H1 (cell line): ENCODE measurements around the gene KLHDC7A. TPM values are rescaled to one million over a fixed set of nuclear protein-coding genes. Genes with fewer than 3 reads are reported as not detected.

ENCODE experiments used
- CTCF ChIA-PET: fragments of 300-600 bp; sonication (Branson Sonifier 250); formaldehyde crosslinking; loops from one replicate; lab custom pipeline; 2021; ENCODE audit not compliant: partially characterized antibody; lab: Charles Lee
- POLR2A ChIA-PET: fragments of 300-600 bp; sonication (Branson Sonifier 250); formaldehyde crosslinking; loops from one replicate; lab custom pipeline; 2021; ENCODE audit warnings: inconsistent platforms; ENCODE audit not compliant: partially characterized antibody; lab: Charles Lee
- DNase-seq, 2 experiments: peaks; one replicate each; pipeline versions ENCODE4 v3.0.0 to v3.0.0-alpha.2; 2010 to 2022; ENCODE audit warnings: low spot score in 2 of 2, low read depth in 1 of 2, mixed read lengths in 1 of 2
- FAIRE-seq: peaks from 2 replicates; lab custom pipeline; 2011; peaks lifted over from hg19 to GRCh38; lab: Jason Lieb, UNC
- H2AFZ ChIP-seq: 2 replicates; pipeline ENCODE4 v1.8.1; 2012; ENCODE audit warnings: low read length, inconsistent platforms
- H2AK5ac ChIP-seq: 2 replicates; pipeline ENCODE4 v1.6.1; 2013; ENCODE audit warnings: low read depth, low read length
- H2BK120ac ChIP-seq: replicated peaks from 2 replicates; pipeline ENCODE3; 2013; ENCODE audit warnings: low read depth, low read length, inconsistent platforms
- H2BK12ac ChIP-seq: 2 replicates; pipeline ENCODE4 v1.6.1; 2013; ENCODE audit warnings: low read depth, low read length
- H2BK15ac ChIP-seq: 2 replicates; pipeline ENCODE4 v1.6.1; 2013; ENCODE audit warnings: low read length
- H2BK20ac ChIP-seq: 2 replicates; pipeline ENCODE4 v1.6.1; 2013; ENCODE audit warnings: low read length
- H2BK5ac ChIP-seq: 2 replicates; pipeline ENCODE4 v1.6.1; 2013; ENCODE audit warnings: low read depth, low read length
- H3K14ac ChIP-seq: 2 replicates; pipeline ENCODE4 v1.6.1; 2013; ENCODE audit warnings: inconsistent platforms; ENCODE audit not compliant: insufficient read length
- H3K18ac ChIP-seq: 2 replicates; pipeline ENCODE4 v1.6.1; 2013; ENCODE audit warnings: low read length; ENCODE audit errors: extremely low read depth
- H3K23ac ChIP-seq: 2 replicates; pipeline ENCODE4 v1.6.1; 2013; ENCODE audit warnings: inconsistent platforms; ENCODE audit not compliant: insufficient read length
- H3K23me2 ChIP-seq: 2 replicates; pipeline ENCODE4 v1.6.1; 2013; ENCODE audit warnings: low read depth, low read length
- H3K27ac ChIP-seq: 2 replicates; pipeline ENCODE4 v1.6.1; 2011; ENCODE audit warnings: low read depth, low read length, inconsistent platforms
- H3K27me3 ChIP-seq, 4 experiments: replicated peaks in 1 of 4; 1 replicate in 1 of 4; 2 replicates in 3 of 4; pipeline versions ENCODE4 v1.6.1 to v1.8.1; 2011 to 2013; ENCODE audit warnings: low read length in 3 of 4, mild to moderate bottlenecking in 3 of 4, inconsistent platforms in 2 of 4, mixed read lengths in 2 of 4, moderate library complexity in 1 of 4; ENCODE audit not compliant: control insufficient read depth in 3 of 4, insufficient read depth in 3 of 4; ENCODE audit errors: extremely low read depth in 1 of 4
- H3K36me3 ChIP-seq, 4 experiments: 2 replicates each; pipeline versions ENCODE4 v1.6.1 to v1.8.1; 2011 to 2013; ENCODE audit warnings: mild to moderate bottlenecking in 4 of 4, low read length in 3 of 4, moderate library complexity in 2 of 4, control low read depth in 1 of 4, inconsistent platforms in 1 of 4; ENCODE audit not compliant: insufficient read depth in 4 of 4, control insufficient read depth in 2 of 4
- H3K4ac ChIP-seq: replicated peaks from 2 replicates; pipeline ENCODE3; 2013; ENCODE audit warnings: low read length, low read depth, mixed read lengths, inconsistent platforms; ENCODE audit not compliant: insufficient read length
- H3K4me1 ChIP-seq, 4 experiments: replicated peaks in 1 of 4; 1 replicate in 1 of 4; 2 replicates in 3 of 4; pipeline versions ENCODE4 v1.6.1 to v1.8.1; 2011 to 2013; ENCODE audit warnings: low read length in 3 of 4, inconsistent platforms in 2 of 4, mixed read lengths in 1 of 4; ENCODE audit not compliant: insufficient read depth in 4 of 4, control insufficient read depth in 3 of 4
- H3K4me2 ChIP-seq, 2 experiments: 2 replicates each; pipeline versions ENCODE4 v1.6.1 to v1.8.1; 2011 to 2013; ENCODE audit warnings: low read depth in 2 of 2, low read length in 2 of 2, control low read depth in 1 of 2, inconsistent platforms in 1 of 2, mild to moderate bottlenecking in 1 of 2; ENCODE audit not compliant: insufficient read depth in 1 of 2
- H3K4me3 ChIP-seq, 4 experiments: fragments of 200-600, 300-600 bp in 1 of 4; sonication (generic), shearing (Covaris generic), sonication (Bioruptor Twin) in 1 of 4; 2 replicates each; pipeline versions ENCODE4 v1.5.1 to v1.8.1; 2011 to 2016; ENCODE audit warnings: low read length in 4 of 4, low read depth in 3 of 4, control low read depth in 2 of 4, inconsistent platforms in 2 of 4, mild to moderate bottlenecking in 2 of 4, mixed read lengths in 1 of 4, moderate library complexity in 1 of 4; ENCODE audit not compliant: insufficient read depth in 2 of 4; ENCODE audit errors: extremely low read depth in 1 of 4
- H3K56ac ChIP-seq: replicated peaks from 2 replicates; pipeline ENCODE3; 2013; ENCODE audit warnings: low read depth, mild to moderate bottlenecking, mixed read lengths, low read length, inconsistent platforms; ENCODE audit not compliant: insufficient read length
- H3K79me1 ChIP-seq: 2 replicates; pipeline ENCODE4 v1.6.1; 2013; ENCODE audit warnings: low read depth, low read length, control low read depth
- H3K79me2 ChIP-seq, 2 experiments: 2 replicates each; pipeline versions ENCODE4 v1.6.1 to v1.8.1; 2012 to 2013; ENCODE audit warnings: low read length in 2 of 2, mild to moderate bottlenecking in 2 of 2, inconsistent platforms in 1 of 2; ENCODE audit not compliant: insufficient read depth in 2 of 2, control insufficient read depth in 1 of 2
- H3K9ac ChIP-seq, 4 experiments: replicated peaks in 1 of 4; 1 replicate in 1 of 4; 2 replicates in 3 of 4; pipeline versions ENCODE4 v1.6.1 to v1.8.1; 2011 to 2013; ENCODE audit warnings: low read depth in 3 of 4, low read length in 3 of 4, control low read depth in 2 of 4, mild to moderate bottlenecking in 2 of 4, moderate library complexity in 2 of 4, inconsistent platforms in 1 of 4; ENCODE audit errors: extremely low read depth in 1 of 4
- H3K9me3 ChIP-seq, 2 experiments: 2 replicates each; pipeline versions ENCODE4 v1.6.1 to v1.8.1; 2012 to 2013; ENCODE audit warnings: mild to moderate bottlenecking in 2 of 2, moderate library complexity in 2 of 2, control low read depth in 1 of 2, inconsistent platforms in 1 of 2, low read depth in 1 of 2, low read length in 1 of 2, mixed read lengths in 1 of 2; ENCODE audit not compliant: insufficient read depth in 2 of 2
- H4K20me1 ChIP-seq, 2 experiments: replicated peaks in 1 of 2; 2 replicates each; pipeline versions ENCODE3 to v1.8.1; 2011 to 2013; ENCODE audit warnings: inconsistent platforms in 2 of 2, low read length in 2 of 2, mild to moderate bottlenecking in 1 of 2; ENCODE audit not compliant: insufficient read depth in 2 of 2, control insufficient read depth in 1 of 2
- H4K5ac ChIP-seq: 2 replicates; pipeline ENCODE4 v1.6.1; 2013; ENCODE audit warnings: low read length, low read depth, mixed read lengths, inconsistent platforms; ENCODE audit not compliant: insufficient read length
- H4K8ac ChIP-seq: 2 replicates; pipeline ENCODE4 v1.8.0; 2013; ENCODE audit warnings: mild to moderate bottlenecking, moderate library complexity, low read length, inconsistent platforms; ENCODE audit not compliant: insufficient read depth; ENCODE audit errors: extremely low read depth
- H4K91ac ChIP-seq: replicated peaks from 2 replicates; pipeline ENCODE3; 2013; ENCODE audit warnings: low read length, mixed read lengths, inconsistent platforms; ENCODE audit not compliant: insufficient read length
- EP300 ChIP-seq, 2 experiments: IDR thresholded peaks; 1 replicate in 1 of 2; 2 replicates in 1 of 2; pipeline ENCODE4 v1.6.1; 2011 to 2012; ENCODE audit warnings: low read depth in 2 of 2, low read length in 2 of 2, mild to moderate bottlenecking in 2 of 2, borderline replicate concordance in 1 of 2, inconsistent platforms in 1 of 2, moderate library complexity in 1 of 2
- FOSL1 ChIP-seq: IDR thresholded peaks from 2 replicates; pipeline ENCODE4 v1.6.1; 2011; ENCODE audit warnings: mild to moderate bottlenecking, low read depth, low read length, moderate library complexity; ENCODE audit not compliant: insufficient read depth
- WGBS, 2 experiments: shearing (Covaris generic) in 1 of 2; methylation state at CpG; one replicate each; pipeline versions ENCODE4 v1.1.6 to v1.1.7; 2013 to 2015; ENCODE audit warnings: low lambda C conversion rate in 2 of 2, mixed read lengths in 2 of 2, inconsistent platforms in 1 of 2, low coverage in 1 of 2, missing lambda C conversion rate in 1 of 2; ENCODE audit not compliant: insufficient replicate concordance in 2 of 2, insufficient coverage in 1 of 2, insufficient read length in 1 of 2; ENCODE audit errors: extremely low coverage in 1 of 2, missing lambda C conversion rate in 1 of 2; 5-methylcytosine and 5-hydroxymethylcytosine counted together
- polyA plus RNA-seq, 7 experiments: library from polyadenylated mRNA; depleted of rRNA in 3 of 7; stranded (reverse) in 5 of 7; unstranded in 2 of 7; fragments of >200 nt in 5 of 7; fragments of 200-250 nt in 2 of 7; gene quantifications; 1 replicate in 5 of 7; 2 replicates in 1 of 7; 4 replicates in 1 of 7; pipeline versions ENCODE4 v1.2.1 to v1.2.3, GENCODE V29; 2011 to 2013; ENCODE audit warnings: missing spikeins in 2 of 7, mixed read lengths in 2 of 7
- total RNA-seq: library from RNA; stranded (reverse); fragmentation: NEBNext Ultra II Directional; extraction: Animal tissue kit (Norgen Biotek cat#: 25700); gene quantifications from 2 replicates; pipeline ENCODE4 v1.2.1, GENCODE V29; 2021

KLHDC7A gene
- total and polyA plus RNA-seq, 2 of the 8 experiments (the other 6 are each of a cell fraction or from before 2014, with no cell fraction given): 3.9 to 18.9 TPM

DNA sequence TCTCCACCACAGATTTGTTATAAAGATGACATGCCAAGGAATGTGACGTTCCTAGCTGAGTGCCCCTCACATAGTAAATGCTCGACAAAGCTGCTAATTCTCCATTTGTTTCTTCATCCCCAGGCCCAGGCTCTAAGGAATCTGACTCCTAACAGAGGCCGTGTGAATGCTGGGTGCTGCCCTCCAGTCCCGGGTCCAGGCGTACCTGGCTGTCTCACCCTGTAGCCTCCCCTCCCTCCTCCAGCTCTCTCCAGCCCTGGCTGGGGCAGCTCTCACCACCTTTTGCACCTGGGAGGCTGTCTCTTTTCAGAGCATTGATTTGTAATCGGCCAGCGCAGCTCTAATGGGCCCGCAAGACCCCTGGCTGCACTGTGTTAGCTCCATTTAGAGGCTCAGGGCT, 11.2 kb upstream of the KLHDC7A start:
- Histone ChIP-seq H3K9me3 (no peaks in the 10 kb centered on the region), H3K4me1 (no peaks in the 10 kb centered on the region; a peak in 2 of 7 replicates), H3K27ac (no peak overlapping the region), H4K91ac (no peak overlapping the region), H2BK12ac (peak overlapping the region; percentile 77; the same call in 1 of the 2 replicates), H3K18ac (no peak overlapping the region), H2BK120ac (no peak overlapping the region), H4K20me1 (no peaks in the 10 kb centered on the region), H3K79me1 (no peaks in the 10 kb centered on the region), H3K23me2 (no peaks in the 10 kb centered on the region), H3K27me3 (no peaks in the 10 kb centered on the region), H3K79me2 (no peaks in the 10 kb centered on the region), H2AFZ (no peak overlapping the region), H2BK5ac (peak overlapping the region; percentile 49; the same call in 1 of the 2 replicates), H3K56ac (no peak overlapping the region), H3K23ac (no peak overlapping the region), H3K9ac (no peak overlapping the region), H3K36me3 (no peaks in the 10 kb centered on the region), H2BK20ac (no peak overlapping the region), H3K4ac (no peak overlapping the region), H3K4me3 (no peak overlapping the region), H3K14ac (no peak overlapping the region), H2AK5ac (no peak overlapping the region), H3K4me2 (no peak overlapping the region), H4K5ac (no peak overlapping the region), H2BK15ac (peak overlapping the region; percentile 53; the same call in 1 of the 2 replicates), H4K8ac (no peak overlapping the region)
- no peak for DNase-seq
- 80% methylated on average over 8 of the region's 8 CpGs; no CpG with 5 or more reads in 1 of the 2 experiments for WGBS, 2 experiments
- ChIA-PET CTCF (interaction anchor here (0.7 to 4.8 kb wide), 21 partner anchors 10 to 234 kb away, joined by 3 to 26 read pairs (median 5); partner anchors contain the start of gene KLHDC7A), POLR2A (interaction anchor here (0.7 to 3.3 kb wide), 3 partner anchors 11 to 44 kb away, joined by 3 to 19 read pairs (median 5); partner anchors contain the start of gene KLHDC7A)
- TF ChIP-seq EP300 (IDR thresholded peaks at IDR 0.05; ENCODE audit: borderline replicate concordance in 1 of 2, low read depth in 2 of 2, low read length in 2 of 2) (peak in 1 of 2 experiments; percentile 77; a peak in 1 of 3 replicates), FOSL1 (no peak)
- no peak for FAIRE-seq
